GM23248 (cell line): ENCODE measurements around the gene MOB2. TPM values are rescaled to one million over a fixed set of nuclear protein-coding genes. Genes with fewer than 3 reads are reported as not detected.

ENCODE experiments used
- DNase-seq: peaks from one replicate; pipeline ENCODE4 v3.0.0-alpha.2; 2015
- H2AFZ ChIP-seq: fragments of 200-600 bp; sonication (generic); 2 replicates; pipeline ENCODE4 v1.6.1; 2016; ENCODE audit warnings: antibody characterized with exemption
- H3F3A ChIP-seq: fragments of 200-600 bp; sonication (generic); 2 replicates; pipeline ENCODE4 v1.6.1; 2016; ENCODE audit warnings: mild to moderate bottlenecking, antibody characterized with exemption, mixed run types; ENCODE audit not compliant: insufficient read depth
- H3K27ac ChIP-seq: fragments of 200-600 bp; sonication (generic); 2 replicates; pipeline ENCODE4 v1.5.1; 2016; ENCODE audit warnings: mild to moderate bottlenecking
- H3K27me3 ChIP-seq: fragments of 200-600 bp; sonication (generic); replicated peaks from 2 replicates; pipeline ENCODE4 v1.6.1; 2016; ENCODE audit warnings: mild to moderate bottlenecking; ENCODE audit not compliant: insufficient read depth
- H3K36me3 ChIP-seq: fragments of 200-600 bp; sonication (generic); 2 replicates; pipeline ENCODE4 v1.6.1; 2016; ENCODE audit warnings: low read depth, mild to moderate bottlenecking
- H3K4me1 ChIP-seq: fragments of 200-600 bp; sonication (generic); 2 replicates; pipeline ENCODE4 v1.6.1; 2016; ENCODE audit warnings: mild to moderate bottlenecking; ENCODE audit not compliant: insufficient read depth
- H3K4me2 ChIP-seq: fragments of 200-600 bp; sonication (generic); one replicate; pipeline ENCODE4 v1.6.1; 2016; ENCODE audit warnings: mild to moderate bottlenecking; ENCODE audit not compliant: unreplicated experiment
- H3K4me3 ChIP-seq: fragments of 200-600 bp; sonication (generic); 2 replicates; pipeline ENCODE4 v1.5.1; 2016; ENCODE audit warnings: mild to moderate bottlenecking
- H3K79me2 ChIP-seq: fragments of 200-600 bp; sonication (generic); 2 replicates; pipeline ENCODE4 v1.6.1; 2016; ENCODE audit warnings: mild to moderate bottlenecking; ENCODE audit not compliant: insufficient read depth
- H3K9ac ChIP-seq: fragments of 200-600 bp; sonication (generic); 2 replicates; pipeline ENCODE4 v1.6.1; 2016; ENCODE audit warnings: mild to moderate bottlenecking
- H3K9me2 ChIP-seq: fragments of 200-600 bp; sonication (generic); 2 replicates; pipeline ENCODE4 v1.6.1; 2016; ENCODE audit warnings: mixed run types, mild to moderate bottlenecking, moderate library complexity; ENCODE audit not compliant: insufficient read depth
- H3K9me3 ChIP-seq: fragments of 200-600 bp; sonication (generic); one replicate; pipeline ENCODE4 v1.6.1; 2017; ENCODE audit warnings: low read depth
- H4K20me1 ChIP-seq: fragments of 200-600 bp; sonication (generic); 2 replicates; pipeline ENCODE4 v1.6.0; 2016; ENCODE audit not compliant: insufficient read depth
- EZH2 ChIP-seq: fragments of 200-600 bp; sonication (generic); IDR thresholded peaks from 2 replicates; pipeline ENCODE4 v1.6.1; 2018; ENCODE audit warnings: antibody characterized with exemption, mild to moderate bottlenecking; ENCODE audit not compliant: insufficient read depth, poor library complexity, severe bottlenecking
- EZH2phosphoT487 ChIP-seq: fragments of 200-600 bp; sonication (generic); IDR thresholded peaks from 2 replicates; pipeline ENCODE4 v1.6.1; 2018; ENCODE audit warnings: antibody characterized with exemption, moderate library complexity, mild to moderate bottlenecking, low read depth; ENCODE audit not compliant: insufficient read depth
- WGBS, 2 experiments: methylation state at CpG; one replicate each; pipeline ENCODE4 v1.1.6; 2015 to 2017; ENCODE audit warnings: low lambda C conversion rate in 2 of 2, low coverage in 1 of 2; ENCODE audit errors: missing lambda C conversion rate in 2 of 2; 5-methylcytosine and 5-hydroxymethylcytosine counted together
- in situ Hi-C: fragments of 300-500 bp; cut with MboI; formaldehyde crosslinking; loops from 2 replicates; pipeline ENCODE4 v1.15.0; 2020
- polyA plus RNA-seq: library from polyadenylated mRNA; unstranded; fragments of >200 nt; fragmentation: Nextera tagmentation; extraction: Ambion mirVana; gene quantifications from 2 replicates; pipeline ENCODE4 v1.2.1, GENCODE V29; 2016
- total RNA-seq: library from RNA; depleted of rRNA; stranded (reverse); fragments of >200 nt; shearing (Covaris generic); gene quantifications from 2 replicates; pipeline ENCODE4 v1.2.3, GENCODE V29; 2014

The MOB2 gene
- total and polyA plus RNA-seq, 2 experiments from 2014 or later = 28.8 to 29.3 TPM

- TF ChIP-seq EZH2 = no peak
- TF ChIP-seq EZH2phosphoT487 = no peak
- Histone ChIP-seq H3K27ac (no peak overlapping the region), H2AFZ (no peak overlapping the region), H3K4me2 (no peak overlapping the region), H3K9me3 (no peaks in the 10 kb centered on the region), H3K27me3 (no peaks in the 10 kb centered on the region), H3K9ac (no peak overlapping the region), H3K4me1 (no peaks in the 10 kb centered on the region), H4K20me1 (peaks cover 15% of the 10 kb centered on the region; the same call in 1 of the 2 replicates), H3F3A (no peaks in the 10 kb centered on the region), H3K9me2 (no peaks in the 10 kb centered on the region), H3K36me3 (no peaks in the 10 kb centered on the region), H3K4me3 (no peak overlapping the region), H3K79me2 (peaks cover 95% of the 10 kb centered on the region)
- 62 to 68% methylated on average over 19 to 20 of the region's 20 CpGs for WGBS, 2 experiments
- in situ Hi-C loops = no loop called here
- DNase-seq = no peak
These were observed 16.6 kb upstream of the MOB2 start for GRCh38 chr11:1502954-1503707.

GRCh38 chr11:1502168-1502953 is 15.8 kb upstream of the MOB2 start:
- WGBS, 2 experiments = 91% methylated on average over 22 to 24 of the region's 24 CpGs
- TF ChIP-seq EZH2phosphoT487 = no peak
- Histone ChIP-seq H3K4me3 (no peak overlapping the region), H3K4me2 (no peak overlapping the region), H3K9ac (no peak overlapping the region), H3K36me3 (no peaks in the 10 kb centered on the region), H3K9me3 (no peaks in the 10 kb centered on the region), H3K4me1 (no peaks in the 10 kb centered on the region), H3F3A (no peaks in the 10 kb centered on the region), H2AFZ (no peak overlapping the region), H3K27ac (no peak overlapping the region), H4K20me1 (peaks cover 18% of the 10 kb centered on the region; the same call in 1 of the 2 replicates), H3K79me2 (peaks cover 96% of the 10 kb centered on the region), H3K9me2 (no peaks in the 10 kb centered on the region), H3K27me3 (no peaks in the 10 kb centered on the region)
- in situ Hi-C loops = no loop called here
- no peak for DNase-seq

DNA sequence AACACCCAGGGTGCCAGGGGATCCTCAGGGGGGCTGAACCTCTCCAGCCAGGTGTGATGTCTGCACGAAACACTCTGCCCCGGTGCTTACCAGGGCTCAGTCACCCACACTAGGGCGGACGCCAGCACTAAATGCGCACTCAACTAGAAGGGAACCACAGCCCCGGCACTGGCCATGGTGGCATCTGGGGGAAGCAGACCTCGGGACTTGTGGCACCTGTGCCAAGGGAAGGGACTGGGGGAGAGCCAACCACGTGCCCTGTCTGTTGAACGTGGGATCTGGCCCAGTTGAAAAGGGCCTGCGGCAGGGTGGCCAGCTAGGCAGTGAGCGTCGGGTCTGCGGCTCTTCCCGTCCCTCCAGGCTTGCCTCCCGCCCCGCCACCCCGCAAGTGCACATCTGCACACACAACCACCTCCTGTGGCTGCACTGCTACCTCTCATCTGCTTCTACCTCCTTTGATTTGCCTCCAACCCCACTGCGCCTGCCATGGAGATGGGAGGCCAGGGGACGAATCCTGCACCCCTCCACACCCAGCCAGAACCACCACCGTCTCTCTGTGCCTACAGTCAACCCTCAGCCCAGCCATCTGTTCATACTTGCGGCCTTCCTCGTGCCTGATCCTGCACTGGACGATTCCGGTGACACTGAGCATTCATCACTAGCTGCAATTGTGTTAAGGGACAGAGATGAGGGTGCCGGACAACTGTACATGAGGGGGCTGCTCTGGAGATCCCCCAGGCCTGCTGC is 15.0 kb upstream of the MOB2 start:
- no peaks in the 10 kb centered on the region for H3K9me3 ChIP-seq
- in situ Hi-C loops = no loop called here
- no peaks in the 10 kb centered on the region for H3K27me3 ChIP-seq
- H3F3A ChIP-seq = no peaks in the 10 kb centered on the region
- H3K27ac ChIP-seq = no peak overlapping the region
- peaks cover 96% of the 10 kb centered on the region for H3K79me2 ChIP-seq
- peaks cover 23% of the 10 kb centered on the region; the same call in 1 of the 2 replicates for H4K20me1 ChIP-seq
- H3K9ac ChIP-seq = no peak overlapping the region
- no peaks in the 10 kb centered on the region for H3K36me3 ChIP-seq
- H3K4me3 ChIP-seq = no peak overlapping the region
- H3K9me2 ChIP-seq = no peaks in the 10 kb centered on the region
- TF ChIP-seq EZH2 (no peak), EZH2phosphoT487 (no peak)
- DNase-seq = no peak
- no peaks in the 10 kb centered on the region for H3K4me1 ChIP-seq
- no peak overlapping the region for H3K4me2 ChIP-seq
- no peak overlapping the region for H2AFZ ChIP-seq
- WGBS, 2 experiments = 77 to 89% methylated on average over 20 to 25 of the region's 25 CpGs
